Subcutaneous abdominal adipose tissue (tissue), 5 donors: ENCODE data around the gene F2R.
"Not testable (repeated sequence)": the region's sequence is repeated elsewhere in the genome, so short reads cannot be mapped to it uniquely, and the experiment has no call there.

Experiments used
- H3K27ac ChIP-seq: one replicate; pipeline ENCODE4 v1.7.0; 2013; ENCODE audit warnings: low read depth, mild to moderate bottlenecking, inconsistent platforms, low read length, moderate library complexity
- H3K27me3 ChIP-seq, 5 donors: one replicate each; pipeline ENCODE4 v1.7.0; 2013; ENCODE audit warnings: low read length in 5 of 5, inconsistent platforms in 1 of 5; ENCODE audit not compliant: control insufficient read depth in 5 of 5, insufficient read depth in 4 of 5
- H3K36me3 ChIP-seq, 5 donors: one replicate each; pipeline ENCODE4 v1.7.0; 2013; ENCODE audit warnings: low read length in 5 of 5; ENCODE audit not compliant: control insufficient read depth in 5 of 5, insufficient read depth in 5 of 5
- H3K4me1 ChIP-seq, 5 donors: one replicate each; pipeline ENCODE4 v1.7.0; 2013; ENCODE audit warnings: low read length in 5 of 5, mild to moderate bottlenecking in 3 of 5, moderate library complexity in 1 of 5; ENCODE audit not compliant: control insufficient read depth in 5 of 5, insufficient read depth in 5 of 5
- H3K4me3 ChIP-seq, 5 donors: one replicate each; pipeline ENCODE4 v1.7.0; 2013; ENCODE audit warnings: low read length in 5 of 5, low read depth in 1 of 5
- H3K9ac ChIP-seq, 5 donors: one replicate each; pipeline ENCODE4 v1.7.0; 2013; ENCODE audit warnings: low read length in 5 of 5, mild to moderate bottlenecking in 4 of 5, moderate library complexity in 3 of 5
- H3K9me3 ChIP-seq, 5 donors: one replicate each; pipeline ENCODE4 v1.7.0; 2013; ENCODE audit warnings: low read length in 5 of 5; ENCODE audit not compliant: control insufficient read depth in 5 of 5
- donor health status: healthy.
- donor health status: healthy.
- donor health status: healthy.
- donor health status: healthy.
- donor health status: healthy.

The F2R gene

GRCh38 chr5:76732405-76733048, 16.6 kb downstream of the F2R start:
- no peak overlapping the region for H3K4me3 ChIP-seq
- no peak overlapping the region for H3K9ac ChIP-seq
- peaks cover 0 to 12% (median 3%) of the 10 kb centered on the region in 5 donors for H3K4me1 ChIP-seq
- peaks cover 0 to 10% (median 9%) of the 10 kb centered on the region in 5 donors for H3K36me3 ChIP-seq
- H3K27me3 ChIP-seq: no peaks in the 10 kb centered on the region
- H3K27ac ChIP-seq: no peak overlapping the region
- peaks cover 0 to 19% (median 13%) of the 10 kb centered on the region in 5 donors for H3K9me3 ChIP-seq

- H3K27me3 ChIP-seq: no peaks in the 10 kb centered on the region
- H3K4me3 ChIP-seq: no peak overlapping the region
- H3K4me1 ChIP-seq: peaks cover 0 to 17% (median 3%) of the 10 kb centered on the region in 5 donors
- H3K36me3 ChIP-seq: peaks cover 0 to 10% (median 9%) of the 10 kb centered on the region in 5 donors
- peaks cover 0 to 19% (median 13%) of the 10 kb centered on the region in 5 donors for H3K9me3 ChIP-seq
- H3K9ac ChIP-seq: no peak overlapping the region
- H3K27ac ChIP-seq: no peak overlapping the region
These were observed 17.1 kb downstream of the F2R start for GRCh38 chr5:76733049-76733417.

GRCh38 chr5:76735762-76736545, 20.0 kb downstream of the F2R start:
- Histone ChIP-seq H3K36me3 (peaks cover 0 to 10% (median 9%) of the 10 kb centered on the region in 5 donors), H3K9me3 (peaks cover 0 to under 1% (median 0%) of the 10 kb centered on the region in 5 donors), H3K27me3 (no peaks in the 10 kb centered on the region), H3K27ac (no peak overlapping the region), H3K9ac (no peak overlapping the region), H3K4me3 (no peak overlapping the region), H3K4me1 (peaks cover 0 to 22% (median 3%) of the 10 kb centered on the region in 5 donors)

- no peak overlapping the region for H3K27ac ChIP-seq
- H3K4me1 ChIP-seq: peaks cover 0 to 22% (median 3%) of the 10 kb centered on the region in 5 donors
These were observed 21.0 kb downstream of the F2R start for GRCh38 chr5:76736679-76737556.

GRCh38 chr5:76737846-76738245, 21.9 kb downstream of the F2R start:
- no peak overlapping the region for H3K27ac ChIP-seq
- no peak overlapping the region for H3K9ac ChIP-seq
- H3K36me3 ChIP-seq: peaks cover 0 to 4% (median 3%) of the 10 kb centered on the region in 5 donors
- H3K27me3 ChIP-seq: no peaks in the 10 kb centered on the region
- peaks cover 0 to 22% (median 3%) of the 10 kb centered on the region in 5 donors for H3K4me1 ChIP-seq
- H3K9me3 ChIP-seq: no peaks in the 10 kb centered on the region
- H3K4me3 ChIP-seq: no peak overlapping the region

More at GRCh38 chr5:76736679-76737556, 21.0 kb downstream of the F2R start:
- H3K9ac ChIP-seq: no peak overlapping the region
- peaks cover 0 to 10% (median 9%) of the 10 kb centered on the region in 5 donors for H3K36me3 ChIP-seq
- no peaks in the 10 kb centered on the region for H3K9me3 ChIP-seq
- no peaks in the 10 kb centered on the region for H3K27me3 ChIP-seq
- no peak overlapping the region for H3K4me3 ChIP-seq

GRCh38 chr5:76741506-76741905, 25.6 kb downstream of the F2R start:
- H3K27me3 ChIP-seq, H3K36me3 ChIP-seq, H3K4me3 ChIP-seq, H3K9me3 ChIP-seq, H3K27ac ChIP-seq, H3K9ac ChIP-seq: not testable (repeated sequence)
- H3K4me1 ChIP-seq: peaks cover 0 to 17% (median 3%) of the 10 kb centered on the region in 5 donors

GRCh38 chr5:76742583-76742982, 26.7 kb downstream of the F2R start:
- H3K9ac ChIP-seq: no peak overlapping the region

GRCh38 chr5:76744632-76745031, 28.7 kb downstream of the F2R start:
- H3K27me3 ChIP-seq: no peaks in the 10 kb centered on the region
- no peak overlapping the region for H3K4me3 ChIP-seq
- H3K9me3 ChIP-seq: no peaks in the 10 kb centered on the region
- H3K27ac ChIP-seq: no peak overlapping the region
- no peaks in the 10 kb centered on the region for H3K4me1 ChIP-seq
- no peaks in the 10 kb centered on the region for H3K36me3 ChIP-seq
- H3K9ac ChIP-seq: no peak overlapping the region

More at GRCh38 chr5:76742583-76742982, 26.7 kb downstream of the F2R start:
- no peak overlapping the region for H3K27ac ChIP-seq
- H3K4me3 ChIP-seq: no peak overlapping the region
- H3K9me3 ChIP-seq: no peaks in the 10 kb centered on the region
- H3K4me1 ChIP-seq: peaks cover 0 to 9% (median 0%) of the 10 kb centered on the region in 5 donors
- no peaks in the 10 kb centered on the region for H3K36me3 ChIP-seq
- no peaks in the 10 kb centered on the region for H3K27me3 ChIP-seq

GRCh38 chr5:76745670-76746069, 29.7 kb downstream of the F2R start:
- Histone ChIP-seq H3K4me3 (no peak overlapping the region), H3K36me3 (no peaks in the 10 kb centered on the region), H3K27me3 (no peaks in the 10 kb centered on the region), H3K9me3 (no peaks in the 10 kb centered on the region), H3K4me1 (no peaks in the 10 kb centered on the region), H3K27ac (no peak overlapping the region), H3K9ac (no peak overlapping the region)
